Activated CD8-positive, alpha-beta T cell treated with anti-CD3 and anti-CD28 coated beads, Interleukin-2, amount 10 ng/mL, durations not matched to agents 7 days and 5 days (primary cell): ENCODE results near the gene TTC23. TPM values are rescaled to one million over a fixed set of nuclear protein-coding genes. Genes with fewer than 3 reads are reported as not detected.

ENCODE experiments used
- ATAC-seq: fragments of 150-1000 bp; cut with Tn5 transposase; one replicate; pipeline ENCODE4 v1.10.0; 2021; ENCODE audit warnings: moderate library complexity
- CTCF ChIA-PET: fragments of 350-600 bp; sonication (Branson Sonifier 250); formaldehyde crosslinking; loops from one replicate; lab custom pipeline; 2021; ENCODE audit warnings: antibody characterized with exemption; lab: Charles Lee
- POLR2A ChIA-PET: fragments of 350-600 bp; sonication (Branson Sonifier 250); formaldehyde crosslinking; loops from one replicate; lab custom pipeline; 2021; ENCODE audit warnings: antibody characterized with exemption; lab: Charles Lee
- DNase-seq: peaks from one replicate; pipeline ENCODE4 v3.0.0-alpha.2; 2020
- H3K27ac Mint-ChIP-seq: one replicate; pipeline ENCODE4 v1.8.0; 2021; ENCODE audit warnings: mild to moderate bottlenecking, mixed read lengths
- H3K27me3 Mint-ChIP-seq: one replicate; pipeline ENCODE4 v1.8.0; 2021; ENCODE audit warnings: low read depth, mixed read lengths
- H3K36me3 Mint-ChIP-seq: one replicate; pipeline ENCODE4 v1.8.0; 2021; ENCODE audit warnings: low read depth, mixed read lengths
- H3K4me1 Mint-ChIP-seq: one replicate; pipeline ENCODE4 v1.8.0; 2021; ENCODE audit warnings: low read depth, mixed read lengths
- H3K4me3 Mint-ChIP-seq: one replicate; pipeline ENCODE4 v1.8.0; 2021; ENCODE audit warnings: mild to moderate bottlenecking, mixed read lengths
- H3K9me3 Mint-ChIP-seq: one replicate; pipeline ENCODE4 v1.8.0; 2022; ENCODE audit warnings: mixed read lengths; ENCODE audit not compliant: insufficient read depth
- total RNA-seq, 2 experiments: library from RNA; stranded (reverse); gene quantifications; one replicate each; pipeline ENCODE4 v1.2.3, GENCODE V29; 2021

The TTC23 gene
- under 1 TPM; 0.65 to 0.82 TPM for total RNA-seq

GRCh38 chr15:99249270-99249841, at the start of gene TTC23:
TSS of gene TTC23 (minus strand) at chr15:99249581. CDS start at chr15:99228712, 20,869 bp downstream.
- Mint-ChIP-seq H3K4me1 (peaks cover 24% of the 10 kb centered on the region), H3K9me3 (no peaks in the 10 kb centered on the region), H3K36me3 (peaks cover 6% of the 10 kb centered on the region), H3K27ac (no peak within 1 kb of the TSS), H3K27me3 (peaks cover 5% of the 10 kb centered on the region), H3K4me3 (peak within 1 kb of the TSS; percentile 87)
- ChIA-PET CTCF (no interaction called here), POLR2A (no interaction called here)
- DNase-seq (no peak), ATAC-seq (no peak)

GRCh38 chr15:99296386-99296785, 47.0 kb upstream of the TTC23 start:
- H3K4me3 Mint-ChIP-seq: no peak overlapping the region
- POLR2A ChIA-PET: interaction anchor here (0.5 to 0.6 kb wide), 2 partner anchors 20 to 30 kb away, joined by 3 to 4 read pairs; no protein-coding TSS in a partner anchor

GRCh38 chr15:99295840-99296239, 46.5 kb upstream of the TTC23 start:
- H3K27ac Mint-ChIP-seq: no peak overlapping the region
- H3K4me1 Mint-ChIP-seq: no peaks in the 10 kb centered on the region
- ATAC-seq (no peak), DNase-seq (no peak)
- ChIA-PET POLR2A (interaction anchor here (0.5 kb wide), 1 partner anchor 29 kb away, joined by 3 read pairs; no protein-coding TSS in a partner anchor), CTCF (interaction anchor here (1.0 to 1.1 kb wide), 2 partner anchors 75 to 409 kb away, joined by 3 to 5 read pairs; no protein-coding TSS in a partner anchor)
- H3K9me3 Mint-ChIP-seq: peaks cover 8% of the 10 kb centered on the region
- H3K4me3 Mint-ChIP-seq: no peak overlapping the region
- H3K27me3 Mint-ChIP-seq: no peaks in the 10 kb centered on the region
- peaks cover 23% of the 10 kb centered on the region for H3K36me3 Mint-ChIP-seq

More at GRCh38 chr15:99296386-99296785, 47.0 kb upstream of the TTC23 start:
- Mint-ChIP-seq H3K27me3 (no peaks in the 10 kb centered on the region), H3K4me1 (no peaks in the 10 kb centered on the region), H3K27ac (no peak overlapping the region), H3K36me3 (peaks cover 23% of the 10 kb centered on the region), H3K9me3 (peaks cover 8% of the 10 kb centered on the region)
- DNase-seq: no peak
- CTCF ChIA-PET: interaction anchor here (1.0 to 2.3 kb wide), 4 partner anchors 9 to 408 kb away, joined by 3 to 5 read pairs (median 4); no protein-coding TSS in a partner anchor
- ATAC-seq: no peak

- ChIA-PET POLR2A (interaction anchor here (1.2 kb wide), 1 partner anchor 413 kb away, joined by 3 read pairs; no protein-coding TSS in a partner anchor), CTCF (no interaction called here)
- Mint-ChIP-seq H3K4me3 (no peak overlapping the region), H3K9me3 (peaks cover 8% of the 10 kb centered on the region), H3K4me1 (no peaks in the 10 kb centered on the region), H3K36me3 (peaks cover 23% of the 10 kb centered on the region), H3K27ac (no peak overlapping the region), H3K27me3 (no peaks in the 10 kb centered on the region)
- no peak for DNase-seq
- no peak for ATAC-seq
Measured at GRCh38 chr15:99291643-99292042, 42.3 kb upstream of the TTC23 start.

- no peaks in the 10 kb centered on the region for H3K27me3 Mint-ChIP-seq
- no peaks in the 10 kb centered on the region for H3K9me3 Mint-ChIP-seq
- no peak for DNase-seq
- H3K4me3 Mint-ChIP-seq: no peak overlapping the region
- POLR2A ChIA-PET: no interaction called here
- H3K27ac Mint-ChIP-seq: no peak overlapping the region
- H3K4me1 Mint-ChIP-seq: peaks cover 18% of the 10 kb centered on the region
- ATAC-seq: no peak
- CTCF ChIA-PET: interaction anchor here (0.7 to 3.1 kb wide), 2 partner anchors 11 to 14 kb away, joined by 3 to 12 read pairs; no protein-coding TSS in a partner anchor
- H3K36me3 Mint-ChIP-seq: peaks cover 8% of the 10 kb centered on the region
Measured at GRCh38 chr15:99283717-99284116, 34.3 kb upstream of the TTC23 start.

- peaks cover 8% of the 10 kb centered on the region for H3K36me3 Mint-ChIP-seq
- ATAC-seq: no peak
- CTCF ChIA-PET: interaction anchor here (1.6 to 3.1 kb wide), 2 partner anchors 10 kb away, joined by 12 to 21 read pairs; no protein-coding TSS in a partner anchor
- H3K4me1 Mint-ChIP-seq: peaks cover 21% of the 10 kb centered on the region
- no peak overlapping the region for H3K27ac Mint-ChIP-seq
- POLR2A ChIA-PET: no interaction called here
- H3K9me3 Mint-ChIP-seq: no peaks in the 10 kb centered on the region
- H3K4me3 Mint-ChIP-seq: no peak overlapping the region
- no peaks in the 10 kb centered on the region for H3K27me3 Mint-ChIP-seq
- no peak for DNase-seq
Measured at GRCh38 chr15:99282586-99282985, 33.2 kb upstream of the TTC23 start.

GRCh38 chr15:99282121-99282520, 32.7 kb upstream of the TTC23 start:
- Mint-ChIP-seq H3K4me3 (no peak overlapping the region), H3K27me3 (no peaks in the 10 kb centered on the region), H3K9me3 (no peaks in the 10 kb centered on the region), H3K36me3 (peaks cover 8% of the 10 kb centered on the region), H3K27ac (no peak overlapping the region), H3K4me1 (peaks cover 23% of the 10 kb centered on the region)
- no peak for ATAC-seq
- no peak for DNase-seq
- POLR2A ChIA-PET: no interaction called here
- CTCF ChIA-PET: interaction anchor here (0.9 to 4.3 kb wide), 3 partner anchors 9 to 422 kb away, joined by 6 to 36 read pairs (median 21); partner anchors contain the start of gene LRRC28

- Mint-ChIP-seq H3K36me3 (peaks cover 8% of the 10 kb centered on the region), H3K4me3 (no peak overlapping the region), H3K27me3 (no peaks in the 10 kb centered on the region), H3K9me3 (no peaks in the 10 kb centered on the region), H3K27ac (no peak overlapping the region), H3K4me1 (peaks cover 23% of the 10 kb centered on the region)
- ATAC-seq (no peak), DNase-seq (no peak)
- CTCF ChIA-PET: interaction anchor here (1.2 to 4.3 kb wide), 2 partner anchors 424 to 477 kb away, joined by 5 to 36 read pairs; no protein-coding TSS in a partner anchor
- POLR2A ChIA-PET: interaction anchor here (0.8 kb wide), 1 partner anchor 425 kb away, joined by 3 read pairs; no protein-coding TSS in a partner anchor
Measured at GRCh38 chr15:99279827-99280226, 30.4 kb upstream of the TTC23 start.

- no peak overlapping the region for H3K4me3 Mint-ChIP-seq
- H3K4me1 Mint-ChIP-seq: peaks cover 23% of the 10 kb centered on the region
- peak; percentile 44 for ATAC-seq
Measured at GRCh38 chr15:99279290-99279689, 29.9 kb upstream of the TTC23 start.

GRCh38 chr15:99275525-99276128, 26.2 kb upstream of the TTC23 start:
- Mint-ChIP-seq H3K4me3 (no peak overlapping the region), H3K9me3 (no peaks in the 10 kb centered on the region), H3K36me3 (peaks cover 8% of the 10 kb centered on the region), H3K27ac (no peak overlapping the region), H3K27me3 (no peaks in the 10 kb centered on the region), H3K4me1 (peaks cover 23% of the 10 kb centered on the region)
- POLR2A ChIA-PET: no interaction called here
- no peak for DNase-seq
- CTCF ChIA-PET: interaction anchor here (1.2 to 9.0 kb wide), 3 partner anchors 136 to 480 kb away, joined by 3 to 120 read pairs (median 79); no protein-coding TSS in a partner anchor
- no peak for ATAC-seq

More at GRCh38 chr15:99279290-99279689, 29.9 kb upstream of the TTC23 start:
- Mint-ChIP-seq H3K9me3 (no peaks in the 10 kb centered on the region), H3K36me3 (peaks cover 8% of the 10 kb centered on the region), H3K27ac (no peak overlapping the region), H3K27me3 (no peaks in the 10 kb centered on the region)
- ChIA-PET CTCF (interaction anchor here (1.2 to 4.3 kb wide), 3 partner anchors 92 to 477 kb away, joined by 3 to 36 read pairs (median 5); no protein-coding TSS in a partner anchor), POLR2A (interaction anchor here (0.8 kb wide), 1 partner anchor 425 kb away, joined by 3 read pairs; no protein-coding TSS in a partner anchor)
- no peak for DNase-seq

- no peak for DNase-seq
- Mint-ChIP-seq H3K36me3 (peaks cover 8% of the 10 kb centered on the region), H3K27ac (no peak overlapping the region), H3K4me3 (no peak overlapping the region), H3K27me3 (no peaks in the 10 kb centered on the region), H3K4me1 (peaks cover 18% of the 10 kb centered on the region), H3K9me3 (no peaks in the 10 kb centered on the region)
- ChIA-PET CTCF (interaction anchor here (1.2 to 9.0 kb wide), 3 partner anchors 136 to 480 kb away, joined by 3 to 120 read pairs (median 79); no protein-coding TSS in a partner anchor), POLR2A (no interaction called here)
- ATAC-seq: no peak
Measured at GRCh38 chr15:99275061-99275460, 25.7 kb upstream of the TTC23 start.
